ENCODE measurements around the gene UBN2. TPM values are rescaled to one million over a fixed set of nuclear protein-coding genes. Genes with fewer than 3 reads are reported as not detected.
"Not testable (repeated sequence)": the region's sequence is repeated elsewhere in the genome, so short reads cannot be mapped to it uniquely, and the experiment has no call there.

The UBN2 gene
- total and polyA plus RNA-seq, 2 of the 13 experiments (the other 11 are each of a cell fraction or from before 2014, with no cell fraction given), result 5.6 to 5.7 TPM

- TF ChIP-seq RARA (CRISPR knock-in tag; IDR thresholded peaks at IDR 0.05), result no peak
- no peak for TF ChIP-seq ZSCAN30 (CRISPR knock-in tag; IDR thresholded peaks at IDR 0.05)
- TF ChIP-seq MLX (CRISPR knock-in tag; IDR thresholded peaks at IDR 0.05), result no peak
- TF ChIP-seq CTCF (CRISPR knock-in tag; IDR thresholded peaks at IDR 0.05), result no peak
- TF ChIP-seq MXD1 (CRISPR knock-in tag; IDR thresholded peaks at IDR 0.05), result no peak
- no peak for TF ChIP-seq ZNF354B (CRISPR knock-in tag; IDR thresholded peaks at IDR 0.05)
- no peak for TF ChIP-seq KLF9 (CRISPR knock-in tag; IDR thresholded peaks at IDR 0.05; ENCODE audit: low read depth)
- no peak for TF ChIP-seq ZBTB42 (CRISPR knock-in tag; IDR thresholded peaks at IDR 0.05)
- TF ChIP-seq ZMAT3 (CRISPR knock-in tag; conservative IDR thresholded peaks at IDR 0.05), result no peak
- no peak for TF ChIP-seq ZNF678 (CRISPR knock-in tag; IDR thresholded peaks at IDR 0.05)
- TF ChIP-seq EHMT2 (IDR thresholded peaks at IDR 0.05; ENCODE audit: borderline replicate concordance, low read depth, low read length), result no peak
- TF ChIP-seq ZNF761 (CRISPR knock-in tag; conservative IDR thresholded peaks at IDR 0.05), result no peak
- no peak for TF ChIP-seq RFX3 (CRISPR knock-in tag; IDR thresholded peaks at IDR 0.05)
- no peak for TF ChIP-seq ZSCAN31 (CRISPR knock-in tag; IDR thresholded peaks at IDR 0.05; ENCODE audit: low read depth)
- no peak for TF ChIP-seq ZNF468 (CRISPR knock-in tag; IDR thresholded peaks at IDR 0.05)
- TF ChIP-seq HNRNPL (IDR thresholded peaks at IDR 0.05; ENCODE audit: low read depth, low read length), result no peak
- DNase-seq (ENCODE audit: low spot score) (no peak), ATAC-seq (peak; percentile 64), FAIRE-seq (no peak)
- ChIA-PET CTCF (ENCODE audit: low intra/inter-chr PET ratio, low total read pairs) (no interaction called here), POLR2A (interaction anchor here (1.3 kb wide), 1 partner anchor 12 kb away, joined by 4 read pairs; no protein-coding TSS in a partner anchor)
- Histone ChIP-seq H3K4me1 (ENCODE audit: insufficient read depth, low read length) (peaks cover 10% of the 10 kb centered on the region; the same call in 1 of the 2 replicates), H3K4me2 (ENCODE audit: low read depth, low read length) (peak overlapping the region; percentile 79), H3K9me3 (ENCODE audit: low read length) (no peaks in the 10 kb centered on the region), H3K79me2 (ENCODE audit: insufficient read depth, low read length) (no peaks in the 10 kb centered on the region), H3K27me3 (ENCODE audit: control insufficient read depth in 1 of 2, insufficient read depth in 2 of 2, low read length in 2 of 2) (no peaks in the 10 kb centered on the region), H3K9ac (ENCODE audit: insufficient read depth, low read depth, low read length) (0 out of 2 replicates have a peak overlapping the region, but pooled peaks have one; percentile 8), H3K4me3 (replicated peaks in 1 of 3; ENCODE audit: insufficient read depth in 1 of 3, low read depth in 2 of 3, low read length in 3 of 3) (peak overlapping the region in 1 of 3 experiments; percentile 40; a peak in 2 of 6 replicates), H3K27ac (ENCODE audit: extremely low read length, insufficient read depth, low read length) (no peak overlapping the region), H2AFZ (ENCODE audit: low read length) (no peak overlapping the region), H3K36me3 (replicated peaks in 1 of 2; ENCODE audit: control insufficient read depth in 1 of 2, insufficient read depth in 2 of 2, low read length in 2 of 2) (no peaks in the 10 kb centered on the region), H4K20me1 (ENCODE audit: insufficient read depth, low read length) (no peaks in the 10 kb centered on the region)
- intact Hi-C loops (cut with micrococcal nuclease; ENCODE audit: unreplicated experiment) (loop anchor here (10.0 kb wide), 1 partner anchor 98 kb away; the partner anchor contains the start of gene UBN2), in situ Hi-C loops (cut with HindIII; ENCODE audit: extremely low pct_ligation_motif_present, low pct_unique_long_range_greater_than_20kb) (no loop called here)
- BruUV-seq (replicated peaks), result no TSS peak
- 25% methylated on average over 5 of the region's 5 CpGs for WGBS (ENCODE audit: low lambda C conversion rate)
Measured at GRCh38 chr7:139332697-139333359, 101.8 kb downstream of the UBN2 start.

- H3K27ac ChIP-seq (ENCODE audit: extremely low read length, insufficient read depth, low read length); in situ Hi-C loops (cut with HindIII; ENCODE audit: extremely low pct_ligation_motif_present, low pct_unique_long_range_greater_than_20kb); H3K9ac ChIP-seq (ENCODE audit: insufficient read depth, low read depth, low read length); H3K27me3 ChIP-seq (ENCODE audit: control insufficient read depth in 1 of 2, insufficient read depth in 2 of 2, low read length in 2 of 2); ATAC-seq; BruUV-seq (replicated peaks); H3K36me3 ChIP-seq (replicated peaks in 1 of 2; ENCODE audit: control insufficient read depth in 1 of 2, insufficient read depth in 2 of 2, low read length in 2 of 2); H3K79me2 ChIP-seq (ENCODE audit: insufficient read depth, low read length); H2AFZ ChIP-seq (ENCODE audit: low read length); H4K20me1 ChIP-seq (ENCODE audit: insufficient read depth, low read length); CTCF ChIA-PET (ENCODE audit: low intra/inter-chr PET ratio, low total read pairs); H3K4me1 ChIP-seq (ENCODE audit: insufficient read depth, low read length); H3K9me3 ChIP-seq (ENCODE audit: low read length); FAIRE-seq; DNase-seq (ENCODE audit: low spot score); H3K4me2 ChIP-seq (ENCODE audit: low read depth, low read length); H3K4me3 ChIP-seq (replicated peaks in 1 of 3; ENCODE audit: insufficient read depth in 1 of 3, low read depth in 2 of 3, low read length in 3 of 3): not testable (repeated sequence)
- intact Hi-C loops (cut with micrococcal nuclease; ENCODE audit: unreplicated experiment), result loop anchor here (10.0 kb wide), 1 partner anchor 99 kb away; the partner anchor contains the start of gene UBN2
- POLR2A ChIA-PET, result interaction anchor here (1.3 kb wide), 1 partner anchor 12 kb away, joined by 4 read pairs; no protein-coding TSS in a partner anchor
- WGBS (ENCODE audit: low lambda C conversion rate), result 81% methylated on average over 13 of the region's 13 CpGs
Measured at GRCh38 chr7:139333443-139333842, 102.4 kb downstream of the UBN2 start.
